A673 (cell line): ENCODE measurements around the gene SIN3B. TPM values are rescaled to one million over a fixed set of nuclear protein-coding genes. Genes with fewer than 3 reads are reported as not detected.

Source experiments
- BruUV-seq: library from RNA; stranded (reverse); fragments of 400-500 nt; replicated peaks from 2 replicates; lab custom pipeline; 2021; lab: Mats Ljungman, UMichigan
- CTCF ChIA-PET: fragments of 300-600 bp; sonication (Branson Sonifier 250); formaldehyde crosslinking; loops from one replicate; lab custom pipeline; 2022; ENCODE audit warnings: antibody characterized with exemption; lab: Charles Lee
- POLR2A ChIA-PET: fragments of 300-600 bp; sonication (Branson Sonifier 250); formaldehyde crosslinking; loops from one replicate; lab custom pipeline; 2022; ENCODE audit warnings: antibody characterized with exemption; ENCODE audit not compliant: low non-redundant PET; lab: Charles Lee
- DNase-seq: peaks from one replicate; pipeline ENCODE4 v3.0.0-alpha.2; 2015; ENCODE audit warnings: low spot score
- H3K27ac ChIP-seq: fragments of 200-600 bp; sonication (generic); 2 replicates; pipeline ENCODE4 v1.5.1; 2016; ENCODE audit warnings: mixed run types, low read depth, mild to moderate bottlenecking, mixed read lengths, antibody characterized with exemption, low read length; ENCODE audit not compliant: poor library complexity, severe bottlenecking
- H3K27me3 ChIP-seq: fragments of 200-600 bp; sonication (generic); replicated peaks from 2 replicates; pipeline ENCODE4 v1.6.1; 2017; ENCODE audit warnings: mixed run types, low read depth, mild to moderate bottlenecking, mixed read lengths, antibody characterized with exemption, low read length; ENCODE audit not compliant: insufficient read depth, poor library complexity
- H3K36me3 ChIP-seq: fragments of 200-600 bp; sonication (generic); 2 replicates; pipeline ENCODE4 v1.6.1; 2016; ENCODE audit warnings: mixed run types, mild to moderate bottlenecking, mixed read lengths, antibody characterized with exemption, low read length; ENCODE audit not compliant: insufficient read depth, poor library complexity, severe bottlenecking
- H3K4me1 ChIP-seq: fragments of 200-600 bp; sonication (generic); 2 replicates; pipeline ENCODE4 v1.6.1; 2017; ENCODE audit warnings: mixed run types, mild to moderate bottlenecking, mixed read lengths, antibody characterized with exemption, low read length; ENCODE audit not compliant: insufficient read depth, poor library complexity, severe bottlenecking
- H3K4me3 ChIP-seq: fragments of 200-600 bp; sonication (generic); 2 replicates; pipeline ENCODE4 v1.5.1; 2016; ENCODE audit warnings: low read depth, mixed run types, mild to moderate bottlenecking, mixed read lengths, low read length; ENCODE audit not compliant: poor library complexity, severe bottlenecking
- H3K9me3 ChIP-seq: fragments of 200-600 bp; sonication (generic); 2 replicates; pipeline ENCODE4 v1.6.1; 2016; ENCODE audit warnings: mixed run types, low read depth, mild to moderate bottlenecking, mixed read lengths, antibody characterized with exemption, low read length; ENCODE audit not compliant: poor library complexity, severe bottlenecking
- EZH2 ChIP-seq: fragments of 200-600 bp; sonication (generic); IDR thresholded peaks from 2 replicates; pipeline ENCODE4 v1.6.1; 2017; ENCODE audit warnings: borderline replicate concordance, low read depth, mild to moderate bottlenecking, mixed read lengths, antibody characterized with exemption, low read length; ENCODE audit not compliant: poor library complexity, severe bottlenecking
- intact Hi-C: fragments of 100-400 bp; cut with micrococcal nuclease; formaldehyde crosslinking; loops from one replicate; pipeline ENCODE4 v1.10.0; 2022; ENCODE audit not compliant: unreplicated experiment
- total RNA-seq: library from RNA; stranded (reverse); gene quantifications from 2 replicates; pipeline ENCODE4 v1.2.3, GENCODE V29; 2021
- TF ChIP-seq, protein P1 (sequence below): fragments of 300-800, 200-600 bp; sonication (generic); conservative IDR thresholded peaks from 2 replicates; pipeline ENCODE4 v1.5.1; 2017; ENCODE audit warnings: low read depth, mild to moderate bottlenecking, antibody characterized with exemption, low read length, moderate library complexity, mixed read lengths

SIN3B gene
- total RNA-seq, 1 experiment from 2014 or later = 76.7 TPM

- DNase-seq = no peak
- no peaks in the 10 kb centered on the region for H3K4me1 ChIP-seq
- BruUV-seq = no TSS peak
- intact Hi-C loops = no loop called here
- TF ChIP-seq, protein P1, sequence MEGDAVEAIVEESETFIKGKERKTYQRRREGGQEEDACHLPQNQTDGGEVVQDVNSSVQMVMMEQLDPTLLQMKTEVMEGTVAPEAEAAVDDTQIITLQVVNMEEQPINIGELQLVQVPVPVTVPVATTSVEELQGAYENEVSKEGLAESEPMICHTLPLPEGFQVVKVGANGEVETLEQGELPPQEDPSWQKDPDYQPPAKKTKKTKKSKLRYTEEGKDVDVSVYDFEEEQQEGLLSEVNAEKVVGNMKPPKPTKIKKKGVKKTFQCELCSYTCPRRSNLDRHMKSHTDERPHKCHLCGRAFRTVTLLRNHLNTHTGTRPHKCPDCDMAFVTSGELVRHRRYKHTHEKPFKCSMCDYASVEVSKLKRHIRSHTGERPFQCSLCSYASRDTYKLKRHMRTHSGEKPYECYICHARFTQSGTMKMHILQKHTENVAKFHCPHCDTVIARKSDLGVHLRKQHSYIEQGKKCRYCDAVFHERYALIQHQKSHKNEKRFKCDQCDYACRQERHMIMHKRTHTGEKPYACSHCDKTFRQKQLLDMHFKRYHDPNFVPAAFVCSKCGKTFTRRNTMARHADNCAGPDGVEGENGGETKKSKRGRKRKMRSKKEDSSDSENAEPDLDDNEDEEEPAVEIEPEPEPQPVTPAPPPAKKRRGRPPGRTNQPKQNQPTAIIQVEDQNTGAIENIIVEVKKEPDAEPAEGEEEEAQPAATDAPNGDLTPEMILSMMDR = no peak
- TF ChIP-seq EZH2 = no peak
- CTCF ChIA-PET = interaction anchor here (0.7 kb wide), 1 partner anchor 22 kb away, joined by 3 read pairs; no protein-coding TSS in a partner anchor
- no peaks in the 10 kb centered on the region for H3K27me3 ChIP-seq
- no peak overlapping the region for H3K4me3 ChIP-seq
- H3K36me3 ChIP-seq = no peaks in the 10 kb centered on the region
- H3K9me3 ChIP-seq = peaks cover 15% of the 10 kb centered on the region
- POLR2A ChIA-PET = no interaction called here
- no peak overlapping the region for H3K27ac ChIP-seq
These were observed 81.8 kb downstream of the SIN3B start for GRCh38 chr19:16911046-16911445.

DNA sequence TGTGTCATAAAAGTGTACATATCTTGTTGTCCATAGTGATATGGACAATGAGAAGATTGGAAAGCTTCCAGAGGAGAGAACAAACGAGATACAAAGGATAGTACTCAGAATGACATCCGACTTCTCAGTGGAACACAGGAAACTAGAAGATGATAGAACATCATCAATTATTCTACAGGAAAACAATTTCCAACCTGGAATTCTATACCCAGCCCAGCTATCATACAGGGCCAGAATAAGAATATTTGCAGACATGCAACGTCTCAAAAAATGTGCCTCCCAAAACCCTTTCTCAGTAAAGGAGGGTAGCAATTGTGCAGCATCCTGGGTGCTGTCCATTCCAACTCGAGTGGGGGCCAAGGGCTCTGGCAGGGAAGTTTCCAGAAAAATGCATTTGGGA, 83.6 kb downstream of the SIN3B start:
- no peak overlapping the region for H3K4me3 ChIP-seq
- no TSS peak for BruUV-seq
- no peak overlapping the region for H3K27ac ChIP-seq
- ChIA-PET POLR2A (no interaction called here), CTCF (no interaction called here)
- intact Hi-C loops = no loop called here
- H3K4me1 ChIP-seq = no peaks in the 10 kb centered on the region
- H3K9me3 ChIP-seq = peaks cover 15% of the 10 kb centered on the region
- H3K36me3 ChIP-seq = no peaks in the 10 kb centered on the region
- no peak for TF ChIP-seq EZH2
- TF ChIP-seq, protein P1 = no peak
- H3K27me3 ChIP-seq = no peaks in the 10 kb centered on the region
- no peak for DNase-seq

GRCh38 chr19:16914421-16914820, 85.2 kb downstream of the SIN3B start:
- Histone ChIP-seq H3K4me3 (no peak overlapping the region), H3K27me3 (no peaks in the 10 kb centered on the region), H3K9me3 (peaks cover 15% of the 10 kb centered on the region), H3K36me3 (no peaks in the 10 kb centered on the region), H3K27ac (no peak overlapping the region), H3K4me1 (no peaks in the 10 kb centered on the region)
- ChIA-PET POLR2A (no interaction called here), CTCF (no interaction called here)
- TF ChIP-seq EZH2 = no peak
- TF ChIP-seq, protein P1 = no peak
- BruUV-seq = no TSS peak
- intact Hi-C loops = no loop called here
- DNase-seq = no peak
